ENCODE measurements around the gene RBFOX1. TPM values are rescaled to one million over a fixed set of nuclear protein-coding genes. Genes with fewer than 3 reads are reported as not detected.

Gene RBFOX1
- total RNA-seq, 1 donor from 2014 or later = not detected

DNA sequence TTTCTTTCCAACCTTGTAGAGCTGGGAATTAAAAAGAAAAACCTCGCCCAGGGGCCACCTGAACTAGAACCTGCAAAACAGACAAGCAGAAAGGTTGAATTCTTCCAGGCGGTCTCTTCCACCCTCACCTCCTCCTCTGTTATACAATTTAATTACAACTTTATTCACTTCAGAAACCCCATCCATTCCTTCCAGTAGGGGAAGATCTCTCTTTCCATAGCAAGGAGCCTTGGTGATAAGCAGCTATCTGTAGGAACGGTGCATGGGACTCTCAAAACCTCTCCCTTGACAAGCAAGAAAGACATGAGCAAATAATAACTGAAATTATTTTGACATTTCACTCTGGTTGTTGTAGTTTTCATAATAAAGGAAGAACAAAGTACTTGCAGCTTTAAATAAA, 176.0 kb downstream of the RBFOX1 start:
- H3K27me3 Mint-ChIP-seq (ENCODE audit: low read depth) = no peaks in the 10 kb centered on the region
- no peak for DNase-seq (ENCODE audit: low spot score)
- H3K4me3 Mint-ChIP-seq (ENCODE audit: unreplicated experiment) = no peak overlapping the region
- peaks cover 30% of the 10 kb centered on the region for H3K9me3 Mint-ChIP-seq (ENCODE audit: low read depth)
- no peak overlapping the region for H3K27ac Mint-ChIP-seq (ENCODE audit: unreplicated experiment)
- H3K4me1 Mint-ChIP-seq (ENCODE audit: low read depth) = no peaks in the 10 kb centered on the region
- TF ChIP-seq, protein P1, sequence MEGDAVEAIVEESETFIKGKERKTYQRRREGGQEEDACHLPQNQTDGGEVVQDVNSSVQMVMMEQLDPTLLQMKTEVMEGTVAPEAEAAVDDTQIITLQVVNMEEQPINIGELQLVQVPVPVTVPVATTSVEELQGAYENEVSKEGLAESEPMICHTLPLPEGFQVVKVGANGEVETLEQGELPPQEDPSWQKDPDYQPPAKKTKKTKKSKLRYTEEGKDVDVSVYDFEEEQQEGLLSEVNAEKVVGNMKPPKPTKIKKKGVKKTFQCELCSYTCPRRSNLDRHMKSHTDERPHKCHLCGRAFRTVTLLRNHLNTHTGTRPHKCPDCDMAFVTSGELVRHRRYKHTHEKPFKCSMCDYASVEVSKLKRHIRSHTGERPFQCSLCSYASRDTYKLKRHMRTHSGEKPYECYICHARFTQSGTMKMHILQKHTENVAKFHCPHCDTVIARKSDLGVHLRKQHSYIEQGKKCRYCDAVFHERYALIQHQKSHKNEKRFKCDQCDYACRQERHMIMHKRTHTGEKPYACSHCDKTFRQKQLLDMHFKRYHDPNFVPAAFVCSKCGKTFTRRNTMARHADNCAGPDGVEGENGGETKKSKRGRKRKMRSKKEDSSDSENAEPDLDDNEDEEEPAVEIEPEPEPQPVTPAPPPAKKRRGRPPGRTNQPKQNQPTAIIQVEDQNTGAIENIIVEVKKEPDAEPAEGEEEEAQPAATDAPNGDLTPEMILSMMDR (IDR thresholded peaks at IDR 0.05) = no peak
- no peaks in the 10 kb centered on the region for H3K36me3 Mint-ChIP-seq (ENCODE audit: low read depth)

GRCh38 chr16:7509963-7510601, 177.4 kb downstream of the RBFOX1 start:
- Mint-ChIP-seq H3K27me3 (ENCODE audit: low read depth) (no peaks in the 10 kb centered on the region), H3K36me3 (ENCODE audit: low read depth) (no peaks in the 10 kb centered on the region), H3K4me3 (ENCODE audit: unreplicated experiment) (no peak overlapping the region), H3K9me3 (ENCODE audit: low read depth) (peaks cover 29% of the 10 kb centered on the region), H3K27ac (ENCODE audit: unreplicated experiment) (no peak overlapping the region), H3K4me1 (ENCODE audit: low read depth) (no peaks in the 10 kb centered on the region)
- TF ChIP-seq, protein P1 (IDR thresholded peaks at IDR 0.05) = no peak
- DNase-seq (ENCODE audit: low spot score) = no peak

DNA sequence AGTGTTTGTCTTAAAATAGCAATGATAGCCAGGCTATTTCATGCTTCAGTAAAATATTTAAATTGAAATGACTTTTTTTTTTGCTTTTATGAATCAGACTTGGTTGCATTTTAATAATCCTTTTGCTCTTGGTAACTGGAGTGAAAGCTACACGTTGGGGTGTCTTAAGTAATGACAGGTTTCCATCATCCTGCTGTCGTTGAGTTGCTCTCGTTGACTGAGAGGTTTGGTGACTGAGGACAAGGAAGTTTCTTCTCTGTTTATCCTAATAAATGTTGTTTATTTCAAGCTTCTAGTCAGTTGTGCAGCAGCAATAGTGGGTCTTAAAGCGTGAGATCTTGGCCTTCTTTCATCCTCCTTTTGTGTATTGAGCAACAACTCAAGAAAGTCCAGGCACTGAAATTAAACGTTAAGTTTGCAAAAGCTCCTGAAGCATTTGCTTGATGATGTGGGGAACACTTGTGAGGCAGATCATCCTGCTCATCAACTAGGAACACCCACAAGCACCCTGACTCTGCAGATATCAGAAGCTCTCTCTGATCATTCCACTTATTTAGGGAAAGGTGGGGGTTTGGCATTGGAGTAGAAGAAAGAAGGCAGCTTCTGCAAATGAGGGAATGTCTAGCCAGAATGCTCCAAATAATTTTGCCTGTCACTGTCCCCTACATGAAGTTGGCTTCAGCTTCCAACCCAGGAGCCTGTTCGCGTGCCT, 179.1 kb downstream of the RBFOX1 start:
- Mint-ChIP-seq H3K9me3 (ENCODE audit: low read depth) (peaks cover 29% of the 10 kb centered on the region), H3K27ac (ENCODE audit: unreplicated experiment) (no peak overlapping the region), H3K4me1 (ENCODE audit: low read depth) (no peaks in the 10 kb centered on the region), H3K36me3 (ENCODE audit: low read depth) (no peaks in the 10 kb centered on the region), H3K4me3 (ENCODE audit: unreplicated experiment) (no peak overlapping the region), H3K27me3 (ENCODE audit: low read depth) (no peaks in the 10 kb centered on the region)
- DNase-seq (ENCODE audit: low spot score) = no peak
- TF ChIP-seq, protein P1 (IDR thresholded peaks at IDR 0.05) = no peak

- TF ChIP-seq, protein P1 (IDR thresholded peaks at IDR 0.05) = no peak
- Mint-ChIP-seq H3K27me3 (ENCODE audit: low read depth) (no peaks in the 10 kb centered on the region), H3K36me3 (ENCODE audit: low read depth) (no peaks in the 10 kb centered on the region), H3K4me1 (ENCODE audit: low read depth) (no peaks in the 10 kb centered on the region), H3K9me3 (ENCODE audit: low read depth) (peaks cover 30% of the 10 kb centered on the region), H3K4me3 (ENCODE audit: unreplicated experiment) (no peak overlapping the region), H3K27ac (ENCODE audit: unreplicated experiment) (no peak overlapping the region)
- no peak for DNase-seq (ENCODE audit: low spot score)
Measured at GRCh38 chr16:7512503-7512902, 179.9 kb downstream of the RBFOX1 start.

DNA sequence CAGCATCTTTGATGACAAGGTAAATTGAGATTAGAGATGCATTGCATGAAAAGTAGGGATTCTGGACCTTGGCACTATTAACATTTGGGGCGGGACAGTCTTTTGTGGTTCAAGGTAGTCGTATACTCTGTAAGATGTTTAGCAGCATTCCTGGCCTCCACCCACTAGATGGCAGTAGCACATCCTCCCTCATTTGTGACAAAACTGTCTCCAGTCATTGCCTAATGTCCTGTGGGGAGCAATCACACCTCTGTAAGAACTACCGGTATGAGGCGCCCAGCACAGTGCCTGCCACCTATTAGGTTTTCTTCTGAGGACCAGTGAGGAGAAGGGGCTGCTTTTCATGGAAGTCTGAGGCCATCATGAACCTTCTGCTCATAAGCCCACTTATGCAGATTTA, 180.8 kb downstream of the RBFOX1 start:
- no peaks in the 10 kb centered on the region for H3K27me3 Mint-ChIP-seq (ENCODE audit: low read depth)
- TF ChIP-seq, protein P1 (IDR thresholded peaks at IDR 0.05) = peak; percentile 25
- no peak for DNase-seq (ENCODE audit: low spot score)
- peaks cover 34% of the 10 kb centered on the region for H3K9me3 Mint-ChIP-seq (ENCODE audit: low read depth)
- no peak overlapping the region for H3K27ac Mint-ChIP-seq (ENCODE audit: unreplicated experiment)
- H3K36me3 Mint-ChIP-seq (ENCODE audit: low read depth) = no peaks in the 10 kb centered on the region
- no peaks in the 10 kb centered on the region for H3K4me1 Mint-ChIP-seq (ENCODE audit: low read depth)
- no peak overlapping the region for H3K4me3 Mint-ChIP-seq (ENCODE audit: unreplicated experiment)

Data from chondrocyte (in vitro differentiated cells).